HUDEP-2 (cell line): Measurements from ENCODE around the gene EFCAB6.

Experiments used
- DNase-seq, 76 experiments: peaks; one replicate each; lab custom pipeline; 2025; ENCODE audit not compliant: unreplicated experiment in 76 of 76; lab: John Stamatoyannopoulos, UW

EFCAB6 gene

GRCh38 chr22:43534916-43535315 is 277.2 kb downstream of the EFCAB6 start:
- DNase-seq, result no peak

GRCh38 chr22:43533656-43534428 is 278.3 kb downstream of the EFCAB6 start:
- DNase-seq, result no peak

DNA sequence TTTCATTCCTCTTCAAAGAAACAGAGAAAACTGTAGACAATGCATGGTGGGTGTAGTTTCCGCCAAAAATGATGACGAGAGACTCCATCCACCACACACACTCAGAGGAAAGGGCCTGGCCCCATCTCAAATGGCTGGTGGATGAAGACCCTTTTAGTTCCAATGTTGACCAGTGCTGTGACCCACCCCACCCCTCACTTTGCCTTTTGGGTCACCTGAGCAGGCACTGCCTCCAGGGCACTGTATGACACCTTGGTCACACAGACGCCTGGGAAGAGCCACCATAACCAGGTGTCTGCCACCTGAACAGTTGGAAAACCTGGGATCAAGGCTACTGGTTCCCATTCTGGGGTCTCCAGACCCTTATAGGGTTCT is 279.0 kb downstream of the EFCAB6 start:
- no peak for DNase-seq

GRCh38 chr22:43532301-43533155 is 279.6 kb downstream of the EFCAB6 start:
- no peak for DNase-seq

GRCh38 chr22:43531651-43532050 is 280.5 kb downstream of the EFCAB6 start:
- no peak for DNase-seq

DNA sequence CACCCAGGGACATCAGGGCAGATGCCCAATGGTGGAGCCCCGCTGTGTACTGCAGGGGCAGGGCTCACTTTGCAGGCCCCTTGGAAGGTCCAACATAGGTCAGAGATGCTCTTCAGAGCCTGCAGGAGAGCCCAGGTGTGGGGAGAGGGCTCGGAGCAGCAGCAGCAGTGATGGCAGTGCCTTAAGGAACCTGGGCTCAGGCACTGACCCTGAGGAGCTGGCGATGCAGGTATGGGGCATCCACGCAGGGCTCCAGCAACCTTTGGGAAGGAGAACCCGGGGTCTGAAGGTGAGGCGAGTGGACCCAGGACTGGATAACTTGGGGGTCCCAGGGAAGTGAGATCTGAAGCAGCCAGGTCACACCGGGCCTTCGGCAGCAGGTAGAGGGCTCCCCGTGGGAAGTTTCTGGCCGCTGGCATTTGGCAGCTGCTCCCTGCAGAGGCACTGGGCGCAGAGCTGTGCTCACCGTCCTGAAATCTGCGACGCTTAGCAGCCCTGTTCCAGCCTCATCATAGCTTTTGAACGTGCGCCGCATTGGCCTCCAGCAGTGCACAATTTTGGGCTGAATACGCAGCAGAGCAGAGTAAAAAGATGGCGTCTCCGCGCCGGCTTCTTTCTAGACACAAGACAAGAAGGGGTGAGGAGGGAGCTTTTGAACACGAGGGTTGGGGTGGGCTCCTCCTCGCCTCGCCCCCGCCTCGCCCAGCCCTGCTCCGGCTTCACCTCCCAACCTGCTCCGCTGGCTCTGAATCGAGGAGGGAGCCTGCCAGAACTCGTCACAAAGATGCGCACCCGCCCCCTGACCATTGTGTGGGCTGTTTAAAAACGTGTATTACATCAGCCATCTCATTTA is 281.5 kb downstream of the EFCAB6 start:
- no peak for DNase-seq

GRCh38 chr22:43529934-43530333 is 282.2 kb downstream of the EFCAB6 start:
- no peak for DNase-seq

DNA sequence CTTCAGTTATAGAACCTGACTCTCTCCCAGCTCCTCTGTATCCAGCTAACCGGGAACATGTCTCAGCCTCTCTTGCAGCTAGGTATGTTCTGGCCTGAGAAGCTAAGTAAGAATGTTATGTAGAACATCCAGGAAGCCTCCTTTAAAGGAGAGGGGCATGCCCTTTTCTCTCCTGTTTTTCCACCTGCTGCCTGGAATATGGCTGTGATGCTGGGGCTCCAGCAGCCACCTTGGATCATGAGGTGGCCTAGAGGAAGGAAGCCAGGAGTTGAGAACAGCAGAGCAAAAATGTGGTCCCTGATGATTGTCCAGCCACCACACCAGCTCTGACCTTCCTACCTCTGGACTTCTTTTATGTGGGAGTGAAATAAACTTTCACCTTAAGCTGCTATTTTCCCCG is 282.6 kb downstream of the EFCAB6 start:
- no peak for DNase-seq

DNA sequence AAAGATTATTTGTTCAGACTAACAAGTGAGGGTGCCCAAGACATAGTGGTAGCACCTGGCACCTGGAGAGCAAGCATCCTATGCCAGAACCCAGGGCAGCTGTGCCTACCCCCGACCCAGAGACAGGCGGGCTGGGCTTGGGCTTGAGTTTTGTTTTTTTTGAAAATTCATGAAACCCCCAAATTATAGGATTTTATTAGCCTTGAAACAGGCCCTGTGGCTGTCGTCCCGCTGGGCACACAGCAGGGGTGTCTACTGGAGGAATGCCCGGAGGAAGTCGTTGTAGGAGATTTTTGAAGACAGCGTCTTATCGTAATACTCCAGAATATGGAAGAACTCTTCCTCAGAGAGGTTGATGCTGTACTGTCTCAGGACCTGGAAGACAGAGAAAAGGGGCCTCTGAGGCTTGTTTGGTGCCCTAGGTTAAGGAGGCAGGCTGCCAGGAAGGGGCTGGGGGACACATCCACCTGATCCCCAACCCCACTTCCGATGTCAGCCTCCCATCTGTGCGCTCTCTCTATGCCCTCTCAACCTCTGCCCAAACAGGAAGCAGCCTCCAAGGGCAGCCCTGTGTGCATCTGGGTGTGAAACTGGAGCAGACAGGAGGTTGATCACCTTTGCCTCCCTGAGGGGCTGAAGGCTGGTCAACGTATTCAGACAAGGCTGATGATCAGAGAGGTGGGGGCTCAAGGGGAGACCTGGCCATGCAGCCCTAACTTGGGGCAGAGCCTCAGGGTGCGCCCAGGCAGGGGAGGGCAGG is 283.3 kb downstream of the EFCAB6 start:
- no peak for DNase-seq

DNA sequence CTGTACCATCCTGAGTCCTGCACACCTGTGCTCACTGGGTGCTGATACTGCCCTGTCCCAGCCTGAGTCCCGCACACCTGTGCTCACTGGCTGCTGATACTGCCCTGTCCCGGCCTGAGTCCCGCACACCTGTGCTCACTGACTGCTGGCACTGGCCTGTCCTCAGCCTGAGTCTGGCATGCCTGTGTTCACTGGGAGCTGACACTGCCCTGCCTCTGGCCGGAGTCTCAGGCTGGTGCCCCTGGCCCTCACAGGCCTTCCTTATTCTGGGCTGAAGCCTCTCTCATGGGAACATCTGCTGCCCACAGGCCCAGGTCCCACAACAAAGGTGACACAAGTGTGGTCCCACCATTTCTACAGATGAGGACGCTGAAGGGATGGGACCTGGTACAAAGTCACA is 285.2 kb downstream of the EFCAB6 start:
- DNase-seq, result no peak

- no peak for DNase-seq
These were observed 285.9 kb downstream of the EFCAB6 start for GRCh38 chr22:43526117-43526655.

GRCh38 chr22:43521716-43522115 is 290.4 kb downstream of the EFCAB6 start:
- DNase-seq, result no peak

DNA sequence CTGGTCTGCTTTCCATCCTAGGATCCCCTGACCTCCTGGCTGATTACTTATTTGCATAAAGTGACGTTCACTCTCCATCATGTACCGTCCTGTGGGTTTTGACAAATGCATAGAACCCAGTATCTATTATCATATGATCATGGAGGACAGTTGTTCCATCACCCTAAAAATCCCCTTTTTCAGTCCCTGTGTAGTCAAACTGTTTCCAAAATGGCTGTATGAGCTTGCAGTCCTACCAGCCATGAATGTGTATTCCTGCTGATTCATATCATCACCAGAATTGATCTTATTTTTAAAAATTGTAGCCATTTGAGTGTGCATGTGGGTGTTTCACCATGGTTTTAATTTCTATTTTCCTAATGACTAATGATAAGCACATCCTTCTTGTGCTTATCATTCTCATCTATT is 291.5 kb downstream of the EFCAB6 start:
- DNase-seq, result no peak

GRCh38 chr22:43516996-43517635 is 295.0 kb downstream of the EFCAB6 start:
- no peak for DNase-seq

- no peak for DNase-seq
These were observed 295.7 kb downstream of the EFCAB6 start for GRCh38 chr22:43516386-43516785.

- DNase-seq, result peak in 1 of 76 experiments; percentile 1
These were observed 296.2 kb downstream of the EFCAB6 start for GRCh38 chr22:43515902-43516301.

- no peak for DNase-seq
These were observed 296.7 kb downstream of the EFCAB6 start for GRCh38 chr22:43515411-43515810.

GRCh38 chr22:43514476-43515157 is 297.5 kb downstream of the EFCAB6 start:
- no peak for DNase-seq

GRCh38 chr22:43512279-43512678 is 299.8 kb downstream of the EFCAB6 start:
- no peak for DNase-seq
